Calu3 (cell line): ENCODE results near the gene PDLIM1. TPM values are rescaled to one million over a fixed set of nuclear protein-coding genes. Genes with fewer than 3 reads are reported as not detected.

Experiments
- BruUV-seq: library from RNA; stranded (reverse); fragments of 400-500 nt; replicated peaks from 2 replicates; lab custom pipeline; 2021; lab: Mats Ljungman, UMichigan
- CTCF ChIA-PET: fragments of 300-600 bp; sonication (Branson Sonifier 250); formaldehyde crosslinking; loops from one replicate; lab custom pipeline; 2022; ENCODE audit warnings: antibody characterized with exemption; lab: Charles Lee
- DNase-seq: peaks from one replicate; pipeline ENCODE4 v3.0.0; 2022
- H3K27ac Mint-ChIP-seq: one replicate; pipeline ENCODE4 v1.8.0; 2022; ENCODE audit warnings: mixed read lengths; ENCODE audit not compliant: unreplicated experiment
- H3K27me3 Mint-ChIP-seq: one replicate; pipeline ENCODE4 v1.8.0; 2022; ENCODE audit warnings: mixed read lengths; ENCODE audit not compliant: unreplicated experiment
- H3K36me3 Mint-ChIP-seq: one replicate; pipeline ENCODE4 v1.8.0; 2022; ENCODE audit warnings: mild to moderate bottlenecking, moderate library complexity, mixed read lengths; ENCODE audit not compliant: insufficient read depth, unreplicated experiment
- H3K4me1 Mint-ChIP-seq: one replicate; pipeline ENCODE4 v1.8.0; 2022; ENCODE audit warnings: mild to moderate bottlenecking, low read depth, mixed read lengths; ENCODE audit not compliant: unreplicated experiment
- H3K4me3 Mint-ChIP-seq: one replicate; pipeline ENCODE4 v1.8.0; 2022; ENCODE audit warnings: mild to moderate bottlenecking, low read depth, moderate library complexity, mixed read lengths; ENCODE audit not compliant: unreplicated experiment
- H3K9me3 Mint-ChIP-seq: one replicate; pipeline ENCODE4 v1.8.0; 2022; ENCODE audit warnings: low read depth, mixed read lengths; ENCODE audit not compliant: unreplicated experiment
- intact Hi-C: fragments of 100-400 bp; cut with micrococcal nuclease; formaldehyde crosslinking; loops from one replicate; pipeline ENCODE4 v1.10.0; 2022; ENCODE audit not compliant: unreplicated experiment
- total RNA-seq: library from RNA; stranded (reverse); gene quantifications from 2 replicates; pipeline ENCODE4 v1.2.3, GENCODE V29; 2022
- TF ChIP-seq, protein P1 (sequence below): fragments of 200-600 bp; IDR thresholded peaks from one replicate; pipeline ENCODE4 v1.8.0; 2022; ENCODE audit warnings: antibody characterized with exemption; ENCODE audit not compliant: unreplicated experiment

Gene PDLIM1
- total RNA-seq, 1 experiment from 2014 or later: 49.7 TPM

DNA sequence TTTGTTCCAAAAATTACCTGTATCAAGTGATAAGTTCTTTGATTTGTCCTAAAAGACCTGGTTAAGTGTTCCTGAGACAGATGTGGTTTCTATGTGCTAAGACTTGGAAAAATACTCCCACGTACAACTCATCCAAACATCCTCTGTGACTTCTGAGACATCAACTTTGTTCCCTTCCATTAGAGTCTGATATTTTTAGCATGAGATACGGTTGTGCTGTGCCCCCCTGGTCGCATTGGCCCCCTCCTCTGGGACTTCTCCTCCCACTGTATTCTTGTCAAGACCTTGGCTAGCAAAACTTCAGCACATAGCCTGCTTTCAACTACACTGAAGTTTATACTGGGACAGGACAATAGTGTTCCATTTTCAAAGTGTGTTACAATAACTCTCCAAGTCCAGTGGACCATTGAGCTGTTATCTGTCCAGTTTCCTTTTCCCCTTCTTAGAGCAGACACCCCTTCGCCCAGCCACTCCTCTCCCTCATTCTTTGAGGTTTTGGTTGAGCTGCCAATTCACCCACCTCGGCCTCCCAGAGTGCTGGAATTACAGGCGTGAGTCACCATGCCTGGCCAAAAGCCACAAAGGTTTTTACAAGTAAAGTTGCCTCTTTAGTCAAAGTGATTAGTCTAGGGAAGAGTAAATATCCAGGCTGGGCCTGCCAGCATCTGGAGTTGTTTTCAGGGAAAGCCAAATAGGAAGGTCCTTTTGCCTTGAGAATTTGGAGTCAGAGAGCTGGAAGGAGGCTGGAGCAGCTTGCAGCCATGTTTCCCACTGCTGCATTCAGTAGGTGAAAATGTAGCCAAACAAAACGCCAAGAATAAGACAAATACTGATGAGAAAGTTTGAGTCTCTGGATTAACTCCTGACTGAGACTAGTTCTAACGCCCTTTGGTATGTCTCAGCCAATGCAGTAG lies 17.8 kb upstream of the PDLIM1 start:
- peaks cover 6% of the 10 kb centered on the region for H3K36me3 Mint-ChIP-seq
- H3K27me3 Mint-ChIP-seq: peaks cover 10% of the 10 kb centered on the region
- CTCF ChIA-PET: interaction anchor here (0.7 to 0.8 kb wide), 2 partner anchors 39 to 44 kb away, joined by 3 to 4 read pairs; no protein-coding TSS in a partner anchor
- TF ChIP-seq, protein P1, sequence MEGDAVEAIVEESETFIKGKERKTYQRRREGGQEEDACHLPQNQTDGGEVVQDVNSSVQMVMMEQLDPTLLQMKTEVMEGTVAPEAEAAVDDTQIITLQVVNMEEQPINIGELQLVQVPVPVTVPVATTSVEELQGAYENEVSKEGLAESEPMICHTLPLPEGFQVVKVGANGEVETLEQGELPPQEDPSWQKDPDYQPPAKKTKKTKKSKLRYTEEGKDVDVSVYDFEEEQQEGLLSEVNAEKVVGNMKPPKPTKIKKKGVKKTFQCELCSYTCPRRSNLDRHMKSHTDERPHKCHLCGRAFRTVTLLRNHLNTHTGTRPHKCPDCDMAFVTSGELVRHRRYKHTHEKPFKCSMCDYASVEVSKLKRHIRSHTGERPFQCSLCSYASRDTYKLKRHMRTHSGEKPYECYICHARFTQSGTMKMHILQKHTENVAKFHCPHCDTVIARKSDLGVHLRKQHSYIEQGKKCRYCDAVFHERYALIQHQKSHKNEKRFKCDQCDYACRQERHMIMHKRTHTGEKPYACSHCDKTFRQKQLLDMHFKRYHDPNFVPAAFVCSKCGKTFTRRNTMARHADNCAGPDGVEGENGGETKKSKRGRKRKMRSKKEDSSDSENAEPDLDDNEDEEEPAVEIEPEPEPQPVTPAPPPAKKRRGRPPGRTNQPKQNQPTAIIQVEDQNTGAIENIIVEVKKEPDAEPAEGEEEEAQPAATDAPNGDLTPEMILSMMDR: no peak
- BruUV-seq: no TSS peak
- intact Hi-C loops: loop anchor here (1.0 to 5.0 kb wide), 3 partner anchors 39 to 61 kb away; no protein-coding TSS in a partner anchor
- H3K4me3 Mint-ChIP-seq: peak overlapping the region; percentile 48
- peak; percentile 81 for DNase-seq
- peaks cover 35% of the 10 kb centered on the region for H3K4me1 Mint-ChIP-seq
- no peaks in the 10 kb centered on the region for H3K9me3 Mint-ChIP-seq
- H3K27ac Mint-ChIP-seq: peak overlapping the region; percentile 88

GRCh38 chr10:95306851-95307250 lies 16.0 kb upstream of the PDLIM1 start:
- Mint-ChIP-seq H3K36me3 (peaks cover 6% of the 10 kb centered on the region), H3K9me3 (no peaks in the 10 kb centered on the region), H3K4me1 (peaks cover 35% of the 10 kb centered on the region), H3K27ac (no peak overlapping the region), H3K27me3 (peaks cover 10% of the 10 kb centered on the region), H3K4me3 (no peak overlapping the region)
- intact Hi-C loops: loop anchor here (5.0 kb wide), 2 partner anchors 40 to 60 kb away; no protein-coding TSS in a partner anchor
- CTCF ChIA-PET: no interaction called here
- BruUV-seq: no TSS peak
- no peak for DNase-seq
- TF ChIP-seq, protein P1: no peak

- no peak overlapping the region for H3K27ac Mint-ChIP-seq
- H3K4me1 Mint-ChIP-seq: peaks cover 35% of the 10 kb centered on the region
- no peak overlapping the region for H3K4me3 Mint-ChIP-seq
- BruUV-seq: no TSS peak
- peaks cover 6% of the 10 kb centered on the region for H3K36me3 Mint-ChIP-seq
- DNase-seq: no peak
- no peaks in the 10 kb centered on the region for H3K9me3 Mint-ChIP-seq
- peaks cover 10% of the 10 kb centered on the region for H3K27me3 Mint-ChIP-seq
- CTCF ChIA-PET: no interaction called here
- TF ChIP-seq, protein P1: no peak
- intact Hi-C loops: loop anchor here (5.0 kb wide), 2 partner anchors 41 to 59 kb away; no protein-coding TSS in a partner anchor
Measured at GRCh38 chr10:95306318-95306650, 15.5 kb upstream of the PDLIM1 start.

- peaks cover 6% of the 10 kb centered on the region for H3K36me3 Mint-ChIP-seq
- H3K4me3 Mint-ChIP-seq: no peak overlapping the region
- no peak overlapping the region for H3K27ac Mint-ChIP-seq
- intact Hi-C loops: loop anchor here (5.0 kb wide), 2 partner anchors 42 to 58 kb away; no protein-coding TSS in a partner anchor
- peaks cover 35% of the 10 kb centered on the region for H3K4me1 Mint-ChIP-seq
- H3K9me3 Mint-ChIP-seq: no peaks in the 10 kb centered on the region
- peaks cover 7% of the 10 kb centered on the region for H3K27me3 Mint-ChIP-seq
- CTCF ChIA-PET: no interaction called here
- DNase-seq: no peak
- TF ChIP-seq, protein P1: no peak
- no TSS peak for BruUV-seq
Measured at GRCh38 chr10:95305606-95306317, 15.0 kb upstream of the PDLIM1 start.
